ENCODE data around the gene PRIM1. TPM values are rescaled to one million over a fixed set of nuclear protein-coding genes. Genes with fewer than 3 reads are reported as not detected.

The PRIM1 gene
- total and polyA plus RNA-seq, 2 of the 13 experiments (the other 11 are each of a cell fraction or from before 2014, with no cell fraction given): 30.0 to 47.3 TPM

GRCh38 chr12:56751712-56752598 is at the start of gene PRIM1 (continued):
- TF ChIP-seq STAG1 (CRISPR knock-in tag; IDR thresholded peaks at IDR 0.05) (no peak), ZNF550 (CRISPR knock-in tag; IDR thresholded peaks at IDR 0.05; ENCODE audit: borderline replicate concordance) (no peak), STAT5B (CRISPR knock-in tag; IDR thresholded peaks at IDR 0.05) (no peak), KDM3A (CRISPR knock-in tag; IDR thresholded peaks at IDR 0.05; ENCODE audit: low read depth) (peak; percentile 20; the same call in 1 of the 2 replicates), AFF4 (CRISPR knock-in tag; IDR thresholded peaks at IDR 0.05) (no peak), ZC3H13 (CRISPR knock-in tag; IDR thresholded peaks at IDR 0.05) (no peak), RORA (CRISPR knock-in tag; IDR thresholded peaks at IDR 0.05) (no peak), ZFY (CRISPR knock-in tag; IDR thresholded peaks at IDR 0.05) (peak; percentile 61), ZNF674 (CRISPR knock-in tag; IDR thresholded peaks at IDR 0.05; ENCODE audit: low read depth) (no peak), PAXIP1 (CRISPR knock-in tag; conservative IDR thresholded peaks at IDR 0.05) (no peak; the same call in none of the 2 replicates), ZNF790 (CRISPR knock-in tag; IDR thresholded peaks at IDR 0.05; ENCODE audit: borderline replicate concordance) (no peak)
